Glutamatergic neuron (in vitro differentiated cells): ENCODE results near the gene ADRM1. TPM values are rescaled to one million over a fixed set of nuclear protein-coding genes. Genes with fewer than 3 reads are reported as not detected.

Experiments used
- DNase-seq: peaks from one replicate; pipeline ENCODE4 v3.0.0; 2022
- H3K27ac Mint-ChIP-seq: one replicate; pipeline ENCODE4 v1.8.0; 2020; ENCODE audit warnings: mild to moderate bottlenecking, mixed read lengths, inconsistent platforms; ENCODE audit not compliant: unreplicated experiment
- H3K27me3 Mint-ChIP-seq: one replicate; pipeline ENCODE4 v1.8.0; 2020; ENCODE audit warnings: mild to moderate bottlenecking, moderate library complexity, mixed read lengths, inconsistent platforms; ENCODE audit not compliant: unreplicated experiment
- H3K36me3 Mint-ChIP-seq: one replicate; pipeline ENCODE4 v1.8.0; 2020; ENCODE audit warnings: mild to moderate bottlenecking, mixed read lengths, inconsistent platforms; ENCODE audit not compliant: unreplicated experiment
- H3K4me1 Mint-ChIP-seq: one replicate; pipeline ENCODE4 v1.8.0; 2020; ENCODE audit warnings: mild to moderate bottlenecking, low read depth, mixed read lengths, inconsistent platforms; ENCODE audit not compliant: unreplicated experiment
- H3K4me3 Mint-ChIP-seq: one replicate; pipeline ENCODE4 v1.8.0; 2020; ENCODE audit warnings: mild to moderate bottlenecking, mixed read lengths, inconsistent platforms; ENCODE audit not compliant: unreplicated experiment
- H3K9me3 Mint-ChIP-seq: one replicate; pipeline ENCODE4 v1.8.0; 2020; ENCODE audit warnings: mild to moderate bottlenecking, moderate library complexity, mixed read lengths, inconsistent platforms; ENCODE audit not compliant: unreplicated experiment
- total RNA-seq: library from RNA; stranded (reverse); fragmentation: NEBNext Ultra II Directional; extraction: Animal tissue kit (Norgen Biotek cat#: 25700); gene quantifications from one replicate; pipeline ENCODE4 v1.2.1, GENCODE V29; 2021; ENCODE audit not compliant: unreplicated experiment
- TF ChIP-seq, protein P1 (sequence below): fragments of 200-600 bp; sonication (generic); IDR thresholded peaks from one replicate; pipeline ENCODE4 v1.5.0; 2021; ENCODE audit not compliant: partially characterized antibody, unreplicated experiment

Gene ADRM1
- total RNA-seq, 1 donor from 2014 or later, result 74.8 TPM

DNA sequence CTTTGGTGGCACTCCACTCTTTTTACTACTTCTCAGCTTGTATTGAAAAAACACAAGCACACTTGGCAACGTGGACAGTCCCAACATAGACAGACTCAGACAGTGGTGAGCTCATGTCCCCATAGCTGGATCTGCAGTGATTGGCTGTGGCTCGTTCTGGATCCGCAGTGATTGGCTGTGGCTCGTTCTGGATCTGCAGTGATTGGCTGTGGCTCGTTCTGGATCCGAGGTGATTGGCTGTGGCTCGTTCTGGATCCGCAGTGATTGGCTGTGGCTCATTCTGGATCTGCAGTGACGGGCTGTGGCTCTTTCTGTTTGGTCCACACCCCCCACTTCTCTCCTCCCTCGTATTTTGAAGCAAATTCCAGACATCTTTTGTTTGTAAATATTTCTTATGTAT lies 36.5 kb upstream of the ADRM1 start:
- H3K4me1 Mint-ChIP-seq, result peaks cover 14% of the 10 kb centered on the region
- H3K27ac Mint-ChIP-seq, result no peak overlapping the region
- H3K27me3 Mint-ChIP-seq, result peaks cover 3% of the 10 kb centered on the region
- no peak overlapping the region for H3K4me3 Mint-ChIP-seq
- no peak for DNase-seq
- H3K36me3 Mint-ChIP-seq, result peaks cover 13% of the 10 kb centered on the region
- TF ChIP-seq, protein P1, sequence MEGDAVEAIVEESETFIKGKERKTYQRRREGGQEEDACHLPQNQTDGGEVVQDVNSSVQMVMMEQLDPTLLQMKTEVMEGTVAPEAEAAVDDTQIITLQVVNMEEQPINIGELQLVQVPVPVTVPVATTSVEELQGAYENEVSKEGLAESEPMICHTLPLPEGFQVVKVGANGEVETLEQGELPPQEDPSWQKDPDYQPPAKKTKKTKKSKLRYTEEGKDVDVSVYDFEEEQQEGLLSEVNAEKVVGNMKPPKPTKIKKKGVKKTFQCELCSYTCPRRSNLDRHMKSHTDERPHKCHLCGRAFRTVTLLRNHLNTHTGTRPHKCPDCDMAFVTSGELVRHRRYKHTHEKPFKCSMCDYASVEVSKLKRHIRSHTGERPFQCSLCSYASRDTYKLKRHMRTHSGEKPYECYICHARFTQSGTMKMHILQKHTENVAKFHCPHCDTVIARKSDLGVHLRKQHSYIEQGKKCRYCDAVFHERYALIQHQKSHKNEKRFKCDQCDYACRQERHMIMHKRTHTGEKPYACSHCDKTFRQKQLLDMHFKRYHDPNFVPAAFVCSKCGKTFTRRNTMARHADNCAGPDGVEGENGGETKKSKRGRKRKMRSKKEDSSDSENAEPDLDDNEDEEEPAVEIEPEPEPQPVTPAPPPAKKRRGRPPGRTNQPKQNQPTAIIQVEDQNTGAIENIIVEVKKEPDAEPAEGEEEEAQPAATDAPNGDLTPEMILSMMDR, result no peak
- H3K9me3 Mint-ChIP-seq, result peaks cover 4% of the 10 kb centered on the region

DNA sequence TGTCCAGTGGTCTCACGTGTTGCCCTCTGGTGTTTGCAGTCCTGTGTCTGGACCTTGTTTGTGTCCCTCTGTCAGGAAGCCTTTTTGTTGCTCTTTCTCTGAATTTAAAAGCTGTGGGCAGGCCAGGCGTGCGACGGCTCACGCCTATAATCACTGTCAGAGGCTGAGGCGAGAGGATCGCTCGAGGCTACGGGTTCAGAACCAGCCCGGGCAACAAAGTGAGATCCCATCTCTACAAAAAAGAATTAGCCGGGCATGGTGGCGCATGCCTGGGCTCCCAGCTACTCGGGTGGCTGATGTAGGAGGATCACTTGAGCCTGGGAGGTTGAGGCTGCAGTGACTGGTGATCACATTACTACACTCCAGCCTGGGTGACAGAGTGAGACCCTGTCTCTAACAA lies 35.9 kb upstream of the ADRM1 start:
- Mint-ChIP-seq H3K9me3 (peaks cover 4% of the 10 kb centered on the region), H3K4me3 (no peak overlapping the region), H3K27me3 (no peaks in the 10 kb centered on the region), H3K36me3 (peaks cover 13% of the 10 kb centered on the region), H3K27ac (no peak overlapping the region), H3K4me1 (peaks cover 14% of the 10 kb centered on the region)
- no peak for DNase-seq
- TF ChIP-seq, protein P1, result no peak

DNA sequence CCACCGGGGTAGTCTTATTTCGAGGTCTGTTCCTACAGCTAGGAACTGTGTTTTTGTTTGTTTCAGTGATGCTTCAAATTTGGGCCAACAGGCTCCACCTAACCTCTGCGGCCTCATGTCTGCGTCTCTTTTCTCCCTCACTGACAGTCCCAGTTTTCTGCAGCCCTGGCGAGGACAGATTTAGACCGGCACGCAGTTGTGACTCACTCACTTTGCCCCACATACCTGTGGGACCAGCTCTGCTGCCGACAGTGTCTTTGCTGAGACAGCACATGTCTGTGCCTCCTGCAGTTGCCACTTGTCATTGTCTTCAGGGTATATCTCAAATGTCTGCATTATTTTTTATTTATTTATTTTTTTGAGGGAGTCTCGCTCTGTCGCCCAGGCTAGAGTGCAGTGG lies 35.3 kb upstream of the ADRM1 start:
- peaks cover 3% of the 10 kb centered on the region for H3K9me3 Mint-ChIP-seq
- no peak for DNase-seq
- H3K36me3 Mint-ChIP-seq, result peaks cover 13% of the 10 kb centered on the region
- H3K4me3 Mint-ChIP-seq, result no peak overlapping the region
- H3K27me3 Mint-ChIP-seq, result peaks cover 2% of the 10 kb centered on the region
- H3K27ac Mint-ChIP-seq, result no peak overlapping the region
- TF ChIP-seq, protein P1, result no peak
- H3K4me1 Mint-ChIP-seq, result peaks cover 11% of the 10 kb centered on the region

DNA sequence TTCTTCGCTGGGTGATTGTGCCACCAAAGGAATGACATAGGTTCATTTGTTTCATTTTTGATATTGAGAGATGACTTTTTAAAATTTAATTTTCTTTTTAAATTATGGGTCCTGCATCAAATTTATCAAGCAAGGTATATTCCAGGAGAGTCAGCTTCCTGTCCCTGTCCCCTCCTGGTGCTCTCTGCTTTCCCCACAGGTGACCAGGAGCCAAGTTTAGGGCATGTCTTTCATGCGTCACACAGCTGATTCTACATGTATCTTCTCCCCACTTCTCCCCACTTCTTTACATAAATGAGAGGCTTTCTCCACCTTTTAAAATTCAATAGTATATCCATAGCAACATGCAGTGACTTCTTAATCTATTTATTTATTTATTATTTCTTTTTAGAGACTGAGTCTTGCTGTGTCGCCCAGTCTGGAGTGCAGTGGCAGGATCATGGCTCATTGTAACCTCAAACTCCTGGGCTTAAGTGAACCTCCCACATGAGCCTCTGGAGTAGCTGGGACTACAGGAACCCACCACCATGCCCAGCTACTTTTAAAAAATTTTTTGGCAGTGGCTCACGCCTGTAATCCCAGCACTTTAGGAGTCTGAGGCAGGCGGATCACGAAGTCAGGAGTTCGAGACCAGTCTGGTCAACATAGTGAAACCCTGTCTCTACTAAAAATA lies 34.4 kb upstream of the ADRM1 start:
- Mint-ChIP-seq H3K9me3 (peaks cover 3% of the 10 kb centered on the region), H3K4me1 (peaks cover 11% of the 10 kb centered on the region), H3K27ac (no peak overlapping the region), H3K36me3 (peaks cover 13% of the 10 kb centered on the region), H3K4me3 (no peak overlapping the region), H3K27me3 (peaks cover 2% of the 10 kb centered on the region)
- DNase-seq, result no peak
- TF ChIP-seq, protein P1, result no peak

DNA sequence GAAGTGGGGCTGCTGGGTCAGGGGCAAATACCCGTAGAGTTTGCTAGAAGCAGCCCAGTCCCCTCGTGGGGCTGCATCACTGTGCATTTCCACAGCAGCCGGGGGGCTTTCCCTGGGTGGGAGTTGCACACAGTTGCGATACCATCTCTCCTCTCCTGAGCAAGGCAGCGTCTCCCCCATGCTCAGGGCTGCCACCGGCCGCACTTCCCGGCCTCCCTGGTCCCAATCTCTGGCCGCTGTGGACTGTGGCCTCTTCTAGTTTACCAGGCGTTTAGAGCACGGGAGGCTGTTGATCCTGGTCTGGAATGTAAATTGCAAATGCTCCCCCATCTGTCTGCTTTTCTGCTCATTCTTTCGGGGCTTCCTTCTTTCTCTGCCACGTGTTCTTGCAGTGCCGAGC lies 33.4 kb upstream of the ADRM1 start:
- Mint-ChIP-seq H3K4me3 (peak overlapping the region; percentile 70), H3K27me3 (peaks cover 5% of the 10 kb centered on the region), H3K9me3 (peaks cover 3% of the 10 kb centered on the region), H3K4me1 (peaks cover 16% of the 10 kb centered on the region), H3K36me3 (peaks cover 13% of the 10 kb centered on the region), H3K27ac (peak overlapping the region; percentile 48)
- no peak for DNase-seq
- TF ChIP-seq, protein P1, result no peak
